ENCODE data around the gene GPR75.

- no peak for TF ChIP-seq CTCF (IDR thresholded peaks at IDR 0.05)
- TF ChIP-seq TCF7L2 (IDR thresholded peaks at IDR 0.05; ENCODE audit: low read depth, low read length): no peak
- TF ChIP-seq SIN3A (IDR thresholded peaks at IDR 0.05; ENCODE audit: borderline replicate concordance, insufficient read depth, low read depth, low read length): no peak
- no peak for TF ChIP-seq POLR2AphosphoS5 (IDR thresholded peaks at IDR 0.05; ENCODE audit: low read depth, low read length)
- TF ChIP-seq REST (IDR thresholded peaks at IDR 0.05; ENCODE audit: insufficient read depth in 1 of 2, low read depth in 2 of 2, low read length in 1 of 2): no peak
Measured at GRCh38 chr2:53877556-53877955, 17.8 kb upstream of the GPR75 start.
